ENCODE measurements around the gene UGGT1. TPM values are rescaled to one million over a fixed set of nuclear protein-coding genes. Genes with fewer than 3 reads are reported as not detected.

The UGGT1 gene
- total and polyA plus RNA-seq, 9 of the 15 experiments (the other 6 are each of a cell fraction or from before 2014, with no cell fraction given), result 5.1 to 56.4 (median 37.9) TPM

DNA sequence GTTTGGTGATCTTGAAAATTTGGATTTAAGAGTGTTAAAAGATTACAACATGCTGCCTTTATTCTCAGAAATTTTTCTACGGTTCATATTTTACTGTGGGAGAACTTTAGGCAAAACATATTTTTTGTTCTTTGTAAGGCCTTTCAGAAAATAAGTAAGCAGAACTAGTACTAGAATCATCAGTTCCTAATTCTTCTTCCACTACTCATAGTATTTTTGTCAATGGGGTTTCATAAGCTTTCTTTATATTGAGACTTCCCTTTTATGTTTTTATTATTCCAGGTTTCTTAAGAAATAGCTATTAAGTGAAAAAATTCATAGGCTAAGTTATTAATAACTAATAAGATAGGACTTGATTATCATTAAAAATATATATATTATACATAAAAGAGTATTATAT is 12.4 kb downstream of the UGGT1 start:
- H3K79me2 ChIP-seq (ENCODE audit: control insufficient read depth, insufficient read depth, low read length), result peaks cover 29% of the 10 kb centered on the region
- H2AFZ ChIP-seq (ENCODE audit: low read depth, low read length), result no peak overlapping the region
- H3K9ac ChIP-seq (ENCODE audit: insufficient read depth in 1 of 2, low read depth in 2 of 2, low read length in 2 of 2), result no peak overlapping the region
- H3K4me1 ChIP-seq (replicated peaks in 1 of 2; ENCODE audit: control insufficient read depth in 2 of 2, insufficient read depth in 2 of 2, low read length in 2 of 2), result no peaks in the 10 kb centered on the region; a peak in 1 of 5 replicates
- ATAC-seq, result no peak
- no peaks in the 10 kb centered on the region for H3K9me1 ChIP-seq (ENCODE audit: control insufficient read depth, insufficient read depth, low read length)
- 83% methylated on average over 1 of the region's 1 CpG for WGBS (ENCODE audit: insufficient coverage, low coverage, missing lambda C conversion rate)
- no peak overlapping the region for H3K4me2 ChIP-seq (ENCODE audit: insufficient read depth, low read length)
- H3K9me3 ChIP-seq (replicated peaks; ENCODE audit: control insufficient read depth, insufficient read depth, low read depth, low read length), result no peaks in the 10 kb centered on the region
- no peak for TF ChIP-seq ZNF121 (CRISPR knock-in tag; conservative IDR thresholded peaks at IDR 0.05)
- no peak for TF ChIP-seq KLF1 (tag; IDR thresholded peaks at IDR 0.05)
- TF ChIP-seq, protein P1, sequence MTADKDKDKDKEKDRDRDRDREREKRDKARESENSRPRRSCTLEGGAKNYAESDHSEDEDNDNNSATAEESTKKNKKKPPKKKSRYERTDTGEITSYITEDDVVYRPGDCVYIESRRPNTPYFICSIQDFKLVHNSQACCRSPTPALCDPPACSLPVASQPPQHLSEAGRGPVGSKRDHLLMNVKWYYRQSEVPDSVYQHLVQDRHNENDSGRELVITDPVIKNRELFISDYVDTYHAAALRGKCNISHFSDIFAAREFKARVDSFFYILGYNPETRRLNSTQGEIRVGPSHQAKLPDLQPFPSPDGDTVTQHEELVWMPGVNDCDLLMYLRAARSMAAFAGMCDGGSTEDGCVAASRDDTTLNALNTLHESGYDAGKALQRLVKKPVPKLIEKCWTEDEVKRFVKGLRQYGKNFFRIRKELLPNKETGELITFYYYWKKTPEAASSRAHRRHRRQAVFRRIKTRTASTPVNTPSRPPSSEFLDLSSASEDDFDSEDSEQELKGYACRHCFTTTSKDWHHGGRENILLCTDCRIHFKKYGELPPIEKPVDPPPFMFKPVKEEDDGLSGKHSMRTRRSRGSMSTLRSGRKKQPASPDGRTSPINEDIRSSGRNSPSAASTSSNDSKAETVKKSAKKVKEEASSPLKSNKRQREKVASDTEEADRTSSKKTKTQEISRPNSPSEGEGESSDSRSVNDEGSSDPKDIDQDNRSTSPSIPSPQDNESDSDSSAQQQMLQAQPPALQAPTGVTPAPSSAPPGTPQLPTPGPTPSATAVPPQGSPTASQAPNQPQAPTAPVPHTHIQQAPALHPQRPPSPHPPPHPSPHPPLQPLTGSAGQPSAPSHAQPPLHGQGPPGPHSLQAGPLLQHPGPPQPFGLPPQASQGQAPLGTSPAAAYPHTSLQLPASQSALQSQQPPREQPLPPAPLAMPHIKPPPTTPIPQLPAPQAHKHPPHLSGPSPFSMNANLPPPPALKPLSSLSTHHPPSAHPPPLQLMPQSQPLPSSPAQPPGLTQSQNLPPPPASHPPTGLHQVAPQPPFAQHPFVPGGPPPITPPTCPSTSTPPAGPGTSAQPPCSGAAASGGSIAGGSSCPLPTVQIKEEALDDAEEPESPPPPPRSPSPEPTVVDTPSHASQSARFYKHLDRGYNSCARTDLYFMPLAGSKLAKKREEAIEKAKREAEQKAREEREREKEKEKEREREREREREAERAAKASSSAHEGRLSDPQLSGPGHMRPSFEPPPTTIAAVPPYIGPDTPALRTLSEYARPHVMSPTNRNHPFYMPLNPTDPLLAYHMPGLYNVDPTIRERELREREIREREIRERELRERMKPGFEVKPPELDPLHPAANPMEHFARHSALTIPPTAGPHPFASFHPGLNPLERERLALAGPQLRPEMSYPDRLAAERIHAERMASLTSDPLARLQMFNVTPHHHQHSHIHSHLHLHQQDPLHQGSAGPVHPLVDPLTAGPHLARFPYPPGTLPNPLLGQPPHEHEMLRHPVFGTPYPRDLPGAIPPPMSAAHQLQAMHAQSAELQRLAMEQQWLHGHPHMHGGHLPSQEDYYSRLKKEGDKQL (CRISPR knock-in tag; IDR thresholded peaks at IDR 0.05; ENCODE audit: borderline replicate concordance), result no peak
- TF ChIP-seq, protein P2, sequence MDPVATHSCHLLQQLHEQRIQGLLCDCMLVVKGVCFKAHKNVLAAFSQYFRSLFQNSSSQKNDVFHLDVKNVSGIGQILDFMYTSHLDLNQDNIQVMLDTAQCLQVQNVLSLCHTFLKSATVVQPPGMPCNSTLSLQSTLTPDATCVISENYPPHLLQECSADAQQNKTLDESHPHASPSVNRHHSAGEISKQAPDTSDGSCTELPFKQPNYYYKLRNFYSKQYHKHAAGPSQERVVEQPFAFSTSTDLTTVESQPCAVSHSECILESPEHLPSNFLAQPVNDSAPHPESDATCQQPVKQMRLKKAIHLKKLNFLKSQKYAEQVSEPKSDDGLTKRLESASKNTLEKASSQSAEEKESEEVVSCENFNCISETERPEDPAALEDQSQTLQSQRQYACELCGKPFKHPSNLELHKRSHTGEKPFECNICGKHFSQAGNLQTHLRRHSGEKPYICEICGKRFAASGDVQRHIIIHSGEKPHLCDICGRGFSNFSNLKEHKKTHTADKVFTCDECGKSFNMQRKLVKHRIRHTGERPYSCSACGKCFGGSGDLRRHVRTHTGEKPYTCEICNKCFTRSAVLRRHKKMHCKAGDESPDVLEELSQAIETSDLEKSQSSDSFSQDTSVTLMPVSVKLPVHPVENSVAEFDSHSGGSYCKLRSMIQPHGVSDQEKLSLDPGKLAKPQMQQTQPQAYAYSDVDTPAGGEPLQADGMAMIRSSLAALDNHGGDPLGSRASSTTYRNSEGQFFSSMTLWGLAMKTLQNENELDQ (CRISPR knock-in tag; IDR thresholded peaks at IDR 0.05; ENCODE audit: borderline replicate concordance), result no peak
- no peak for TF ChIP-seq TRIM28 (IDR thresholded peaks at IDR 0.05)
- no peak for TF ChIP-seq ZNF586 (CRISPR knock-in tag; conservative IDR thresholded peaks at IDR 0.05)
- TF ChIP-seq MIER1 (IDR thresholded peaks at IDR 0.05; ENCODE audit: low read depth), result no peak
- TF ChIP-seq ZNF583 (CRISPR knock-in tag; IDR thresholded peaks at IDR 0.05), result no peak
- TF ChIP-seq LARP7 (IDR thresholded peaks at IDR 0.05), result no peak
- no peak for TF ChIP-seq ZNF212 (CRISPR knock-in tag; IDR thresholded peaks at IDR 0.05)
- no peak for TF ChIP-seq BHLHE40 (IDR thresholded peaks at IDR 0.05; ENCODE audit: low read length)
- TF ChIP-seq GATAD2A (IDR thresholded peaks at IDR 0.05), result no peak
- no peak for TF ChIP-seq ELF1 (tag; IDR thresholded peaks at IDR 0.05)
- no peak for TF ChIP-seq KDM5B (IDR thresholded peaks at IDR 0.05; ENCODE audit: insufficient replicate concordance, low read depth, low read length)
- DNase-seq (ENCODE audit: extremely low read depth in 1 of 4, low spot score in 3 of 4), result no peak
- FAIRE-seq, result no peak
- in situ Hi-C loops (cut with MboI), result no loop called here
- no TSS peak for BruUV-seq (replicated peaks)
- POLR2A ChIA-PET, result interaction anchor here (3.7 kb wide), 1 partner anchor 11 kb away, joined by 30 read pairs; the partner anchor contains the start of gene UGGT1
- no peak overlapping the region for H3K4me3 ChIP-seq
- intact Hi-C loops (cut with micrococcal nuclease), result no loop called here
- no peak overlapping the region for H3K27ac ChIP-seq (ENCODE audit: extremely low read depth, low read depth, low read length)
- no peaks in the 10 kb centered on the region for H4K20me1 ChIP-seq (replicated peaks; ENCODE audit: control insufficient read depth, insufficient read depth, low read length)
- H3K27me3 ChIP-seq (ENCODE audit: control insufficient read depth in 2 of 2, insufficient read depth in 2 of 2, low read length in 2 of 2), result no peaks in the 10 kb centered on the region
- CTCF ChIA-PET (ENCODE audit: low intra/inter-chr PET ratio), result no interaction called here
- peaks cover 70% of the 10 kb centered on the region for H3K36me3 ChIP-seq (ENCODE audit: control insufficient read depth, insufficient read depth, low read length)
